Measurements from ENCODE around the gene REEP1.

DNA sequence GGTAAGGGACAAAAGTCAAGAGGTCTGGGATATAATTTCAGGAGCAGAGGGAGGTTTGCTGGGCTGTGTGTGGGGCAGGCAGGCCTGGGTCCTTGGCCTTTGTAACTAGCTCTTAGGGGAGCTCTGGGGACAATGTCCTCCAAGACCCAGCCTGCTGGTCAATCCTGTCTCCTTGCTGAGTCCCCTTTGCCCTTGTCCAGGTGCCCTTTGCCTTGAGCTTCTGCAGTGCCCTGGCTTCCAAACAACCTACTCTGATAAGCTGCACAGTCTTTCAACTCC is 30.0 kb upstream of the REEP1 start:
- TF ChIP-seq CTCF (IDR thresholded peaks at IDR 0.05; ENCODE audit: insufficient read depth, low read length, poor library complexity, severe bottlenecking) = no peak
- no peak for TF ChIP-seq EZH2phosphoT487 (conservative IDR thresholded peaks at IDR 0.05; ENCODE audit: low read length)
